Spleen (tissue), 11 donors: ENCODE data around the gene GCH1. TPM values are rescaled to one million over a fixed set of nuclear protein-coding genes. Genes with fewer than 3 reads are reported as not detected.
"Not testable (repeated sequence)": the region's sequence is repeated elsewhere in the genome, so short reads cannot be mapped to it uniquely, and the experiment has no call there.

Experiments used
- DNase-seq: peaks from one replicate; pipeline ENCODE4 v3.0.0-alpha.2; 2020
- H3K27ac ChIP-seq, 8 donors: fragments of 200-600 bp; sonication (generic) in 7 of 8; 1 replicate in 4 of 8; 2 replicates in 4 of 8; pipeline versions ENCODE4 v1.5.0 to v1.8.0; 2016 to 2021; ENCODE audit warnings: inconsistent platforms in 4 of 8, mild to moderate bottlenecking in 4 of 8, moderate library complexity in 1 of 8
- H3K27me3 ChIP-seq, 7 donors: fragments of 200-600 bp; sonication (generic) in 6 of 7; replicated peaks in 1 of 7; 1 replicate in 4 of 7; 2 replicates in 3 of 7; pipeline versions ENCODE4 v1.5.0 to v1.8.0; 2016 to 2021; ENCODE audit warnings: inconsistent platforms in 3 of 7, mild to moderate bottlenecking in 1 of 7
- H3K36me3 ChIP-seq, 6 donors: fragments of 200-600 bp; sonication (generic) in 5 of 6; 1 replicate in 4 of 6; 2 replicates in 2 of 6; pipeline versions ENCODE4 v1.5.0 to v1.8.0; 2016 to 2021; ENCODE audit warnings: inconsistent platforms in 2 of 6
- H3K4me1 ChIP-seq, 6 donors: fragments of 200-600 bp; sonication (generic) in 5 of 6; 1 replicate in 3 of 6; 2 replicates in 3 of 6; pipeline versions ENCODE4 v1.5.0 to v1.8.0; 2016 to 2021; ENCODE audit warnings: inconsistent platforms in 3 of 6
- H3K4me3 ChIP-seq, 8 donors: fragments of 200-600 bp; sonication (generic) in 7 of 8; 1 replicate in 4 of 8; 2 replicates in 4 of 8; pipeline versions ENCODE4 v1.5.0 to v1.8.0; 2016 to 2021; ENCODE audit warnings: inconsistent platforms in 4 of 8, mild to moderate bottlenecking in 4 of 8, moderate library complexity in 2 of 8
- H3K9me3 ChIP-seq, 8 donors: fragments of 200-600 bp; sonication (generic) in 7 of 8; 1 replicate in 4 of 8; 2 replicates in 4 of 8; pipeline versions ENCODE4 v1.5.0 to v1.8.0; 2016 to 2021; ENCODE audit warnings: inconsistent platforms in 4 of 8
- POLR2A ChIP-seq, 3 donors: fragments of 450-650 bp; IDR thresholded peaks; one replicate each; pipeline ENCODE4 v1.5.1; 2017; ENCODE audit warnings: antibody characterized with exemption in 3 of 3, mild to moderate bottlenecking in 1 of 3
- POLR2AphosphoS5 ChIP-seq, 3 donors: sonication (generic); formaldehyde crosslinking; IDR thresholded peaks; one replicate each; pipeline ENCODE4 v1.5.1; 2017; ENCODE audit warnings: antibody characterized with exemption in 3 of 3
- WGBS, 5 donors: extraction: QIAGEN DNeasy Blood & Tissue Kit in 3 of 5; methylation state at CpG; one replicate each; pipeline versions ENCODE4 v1.1.5 to v1.1.7; 2013 to 2018; 5-methylcytosine and 5-hydroxymethylcytosine counted together
- intact Hi-C: fragments of 100-400 bp; cut with DNase I; formaldehyde crosslinking; loops from one replicate; pipeline ENCODE4 v1.15.0; 2023; ENCODE audit warnings: low total_unique reads
- polyA plus RNA-seq, 3 donors: library from polyadenylated mRNA; stranded (reverse); fragments of 200-250 nt; gene quantifications; one replicate each; pipeline ENCODE4 v1.2.1, GENCODE V29; 2013
- total RNA-seq, 7 donors: library from RNA; depleted of rRNA in 3 of 7; stranded (reverse); fragments of >200 nt in 3 of 7; fragmentation: NEBNext Ultra II Directional in 4 of 7; extraction: Animal tissue kit (Norgen Biotek cat#: 25700) in 4 of 7; gene quantifications; one replicate each; pipeline versions ENCODE4 v1.1.0 to v1.2.1, GENCODE V29; 2016 to 2021
- TF ChIP-seq, protein P1 (sequence below), 11 experiments: fragments of 200-600 bp in 7 of 11; fragments of 450-650 bp in 4 of 11; sonication (generic) in 4 of 11; IDR thresholded peaks in 8 of 11; conservative IDR thresholded peaks in 3 of 11; 1 replicate in 7 of 11; 2 replicates in 4 of 11; pipeline versions ENCODE4 v1.4.0 to v1.8.0; 2016 to 2021; ENCODE audit warnings: antibody characterized with exemption in 11 of 11, inconsistent platforms in 4 of 11, mild to moderate bottlenecking in 1 of 11
- donor health status: healthy with polysubstance abuse.
- donor health status: DM: no; HTN: no; CAD: no; lungs with moderate emphysema.
- donor health status: DM: no; HTN: no; CAD: no.
- donor health status: Bipolar disorder and iron deficiency.
- donor health status: healthy.
- donor health status: DM: no; HTN: no; CAD: no.
- donor health status: DM: yes; HTN: yes; CAD: no.

GCH1 gene
- total and polyA plus RNA-seq, 10 donors = 11.2 to 23.3 (median 20.3) TPM

DNA sequence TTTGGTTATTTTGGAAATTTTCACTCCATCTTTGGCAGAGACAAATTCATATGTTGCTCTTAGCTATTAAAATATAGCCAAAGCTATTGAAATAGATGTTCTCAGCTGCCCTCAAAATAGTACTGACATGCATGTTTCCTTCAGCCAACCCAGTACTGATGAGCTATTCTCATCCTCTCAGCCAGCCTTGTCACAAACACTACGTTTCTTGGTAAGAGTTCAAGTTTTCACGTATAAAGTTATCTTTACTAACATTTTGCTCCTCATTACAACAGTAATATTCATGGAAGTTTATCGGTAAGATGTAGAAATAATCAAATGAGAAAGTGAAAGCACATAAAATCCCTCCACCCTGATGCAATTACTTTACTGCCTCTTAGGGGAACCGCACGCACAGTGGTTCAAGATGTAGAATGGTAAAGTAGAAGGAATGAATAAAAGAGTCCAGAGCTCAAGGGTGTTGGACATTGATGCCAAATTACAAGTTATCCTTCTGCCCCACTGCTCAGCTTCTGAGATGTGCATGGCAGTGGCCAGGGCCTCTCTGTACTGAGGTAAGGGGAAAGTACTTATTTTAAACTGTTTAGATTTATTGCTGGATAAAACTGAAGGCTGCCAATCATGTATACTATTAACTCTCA is 20.7 kb downstream of the GCH1 start:
- Histone ChIP-seq H3K36me3 (peaks cover 0 to 4% (median 0%) of the 10 kb centered on the region in 6 donors), H3K9me3 (no peaks in the 10 kb centered on the region), H3K27ac (peak overlapping the region; percentile 67 to 94 (median 88)), H3K27me3 (no peaks in the 10 kb centered on the region), H3K4me1 (peaks cover 6 to 51% (median 23%) of the 10 kb centered on the region in 6 donors), H3K4me3 (peak overlapping the region; percentile 22 to 66 (median 35))
- 0 to 5% (median 1%) methylated on average over 5 of the region's 5 CpGs for WGBS, 5 donors
- intact Hi-C loops = no loop called here
- TF ChIP-seq POLR2A (IDR thresholded peaks at IDR 0.05) = no peak
- TF ChIP-seq, protein P1, sequence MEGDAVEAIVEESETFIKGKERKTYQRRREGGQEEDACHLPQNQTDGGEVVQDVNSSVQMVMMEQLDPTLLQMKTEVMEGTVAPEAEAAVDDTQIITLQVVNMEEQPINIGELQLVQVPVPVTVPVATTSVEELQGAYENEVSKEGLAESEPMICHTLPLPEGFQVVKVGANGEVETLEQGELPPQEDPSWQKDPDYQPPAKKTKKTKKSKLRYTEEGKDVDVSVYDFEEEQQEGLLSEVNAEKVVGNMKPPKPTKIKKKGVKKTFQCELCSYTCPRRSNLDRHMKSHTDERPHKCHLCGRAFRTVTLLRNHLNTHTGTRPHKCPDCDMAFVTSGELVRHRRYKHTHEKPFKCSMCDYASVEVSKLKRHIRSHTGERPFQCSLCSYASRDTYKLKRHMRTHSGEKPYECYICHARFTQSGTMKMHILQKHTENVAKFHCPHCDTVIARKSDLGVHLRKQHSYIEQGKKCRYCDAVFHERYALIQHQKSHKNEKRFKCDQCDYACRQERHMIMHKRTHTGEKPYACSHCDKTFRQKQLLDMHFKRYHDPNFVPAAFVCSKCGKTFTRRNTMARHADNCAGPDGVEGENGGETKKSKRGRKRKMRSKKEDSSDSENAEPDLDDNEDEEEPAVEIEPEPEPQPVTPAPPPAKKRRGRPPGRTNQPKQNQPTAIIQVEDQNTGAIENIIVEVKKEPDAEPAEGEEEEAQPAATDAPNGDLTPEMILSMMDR (IDR thresholded peaks at IDR 0.05 in 8 of 11, conservative IDR thresholded peaks at IDR 0.05 in 3 of 11) = no peak
- TF ChIP-seq POLR2AphosphoS5 (IDR thresholded peaks at IDR 0.05) = no peak
- no peak for DNase-seq

DNA sequence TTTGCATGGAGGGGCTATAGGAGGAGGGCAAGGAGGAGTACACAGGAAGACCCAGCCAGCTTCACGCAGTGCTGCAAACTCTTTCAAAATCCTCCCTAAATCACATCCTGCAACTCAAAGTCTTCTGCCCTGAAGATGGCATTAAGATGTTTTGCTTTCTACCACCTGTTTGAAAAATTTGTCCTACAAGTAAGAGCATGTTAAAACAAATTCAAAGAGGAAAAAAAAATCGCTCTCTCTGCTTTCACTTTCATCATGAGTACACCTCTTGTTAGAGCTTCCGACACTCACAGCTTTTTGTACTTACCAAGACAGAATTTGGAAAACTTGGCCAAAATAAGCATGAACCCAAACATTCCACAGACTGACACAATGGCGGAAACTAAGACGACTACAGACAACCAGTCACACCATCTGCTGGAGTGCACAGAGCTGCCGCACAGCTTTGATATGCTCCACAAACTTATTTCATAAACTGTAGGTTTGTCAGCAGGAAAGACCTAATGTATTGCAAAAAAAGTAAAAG is 21.3 kb downstream of the GCH1 start:
- no peak for TF ChIP-seq POLR2AphosphoS5 (IDR thresholded peaks at IDR 0.05)
- TF ChIP-seq, protein P1 (IDR thresholded peaks at IDR 0.05 in 8 of 11, conservative IDR thresholded peaks at IDR 0.05 in 3 of 11) = no peak
- no peak for TF ChIP-seq POLR2A (IDR thresholded peaks at IDR 0.05)

DNA sequence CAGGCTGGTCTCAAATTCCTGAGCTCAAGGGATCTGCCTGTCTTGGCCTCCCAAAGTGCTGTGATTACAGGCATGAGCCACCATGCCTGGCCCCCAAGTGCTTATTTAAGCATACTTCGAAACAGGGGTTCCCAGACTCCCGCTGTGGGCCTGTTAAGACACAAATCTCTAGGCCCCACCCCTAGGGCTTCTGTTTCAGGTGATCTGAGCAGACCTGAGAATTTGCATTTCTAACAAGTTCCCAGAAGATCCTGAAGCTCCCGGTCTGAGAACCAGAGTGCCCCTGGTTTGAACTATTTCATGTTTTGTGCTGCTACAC is 25.0 kb downstream of the GCH1 start:
- H3K36me3 ChIP-seq = no peaks in the 10 kb centered on the region
- H3K4me3 ChIP-seq = no peak overlapping the region
- intact Hi-C loops = no loop called here
- TF ChIP-seq POLR2AphosphoS5 (IDR thresholded peaks at IDR 0.05) = no peak
- TF ChIP-seq, protein P1 (IDR thresholded peaks at IDR 0.05 in 8 of 11, conservative IDR thresholded peaks at IDR 0.05 in 3 of 11) = no peak
- no peak for TF ChIP-seq POLR2A (IDR thresholded peaks at IDR 0.05)
- DNase-seq = no peak
- H3K9me3 ChIP-seq = no peaks in the 10 kb centered on the region
- H3K27ac ChIP-seq = peak overlapping the region in 7 of 8 donors; percentile 46 to 81 (median 52)
- no peaks in the 10 kb centered on the region for H3K27me3 ChIP-seq
- peaks cover 6 to 40% (median 20%) of the 10 kb centered on the region in 6 donors for H3K4me1 ChIP-seq
- 89 to 95% (median 91%) methylated on average over 3 of the region's 3 CpGs for WGBS, 5 donors

More for the DNA sequence above, 21.3 kb downstream of the GCH1 start:
- H3K36me3 ChIP-seq = peaks cover 0 to 4% (median 0%) of the 10 kb centered on the region in 6 donors
- no peak for DNase-seq
- 0 to 3% (median 1%) methylated on average over 6 of the region's 6 CpGs for WGBS, 5 donors
- H3K4me3 ChIP-seq = peak overlapping the region; percentile 22 to 66 (median 35)
- peaks cover 6 to 51% (median 21%) of the 10 kb centered on the region in 6 donors for H3K4me1 ChIP-seq
- H3K9me3 ChIP-seq = no peaks in the 10 kb centered on the region
- intact Hi-C loops = no loop called here
- peak overlapping the region; percentile 67 to 94 (median 88) for H3K27ac ChIP-seq
- H3K27me3 ChIP-seq = no peaks in the 10 kb centered on the region

DNA sequence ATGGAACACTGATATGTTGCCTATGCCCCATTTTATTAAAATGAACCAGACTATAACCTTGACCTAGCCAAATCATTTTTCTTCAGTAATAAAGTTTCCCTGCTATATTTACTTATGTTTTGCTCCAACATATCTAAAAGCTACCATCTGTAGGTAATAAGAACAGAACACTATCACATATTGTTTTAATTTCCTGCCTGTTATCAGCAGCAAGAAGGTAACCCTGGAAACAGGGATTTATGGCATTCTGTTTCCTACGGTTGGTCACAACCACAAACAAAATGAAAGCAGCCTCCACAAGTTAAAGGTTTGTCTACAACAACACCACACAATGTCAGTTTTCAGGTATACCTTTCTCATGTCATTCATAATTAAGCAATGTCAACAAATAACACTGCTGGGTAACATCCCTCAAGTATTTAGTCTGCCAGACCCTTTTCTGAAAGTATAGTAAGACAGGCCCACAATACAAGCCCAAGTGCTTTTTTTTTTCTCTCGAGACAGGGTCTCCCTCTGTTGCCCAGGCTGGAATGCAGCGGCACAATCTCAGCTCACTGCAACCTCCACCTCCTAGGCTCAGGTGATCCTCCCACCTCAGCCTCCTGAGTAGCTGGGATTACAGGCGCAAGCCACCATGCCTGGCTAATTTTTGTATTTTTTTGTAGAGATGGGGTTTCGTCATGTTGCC is 25.5 kb downstream of the GCH1 start:
- TF ChIP-seq POLR2A (IDR thresholded peaks at IDR 0.05) (peak in 1 of 3 donors; percentile 11), POLR2AphosphoS5 (IDR thresholded peaks at IDR 0.05) (peak in 1 of 3 donors; percentile 26)
- TF ChIP-seq, protein P1 (IDR thresholded peaks at IDR 0.05 in 8 of 11, conservative IDR thresholded peaks at IDR 0.05 in 3 of 11) = no peak
- Histone ChIP-seq H3K36me3 (no peaks in the 10 kb centered on the region), H3K4me3 (no peak overlapping the region), H3K4me1 (peaks cover 4 to 35% (median 15%) of the 10 kb centered on the region in 6 donors), H3K27ac (peak overlapping the region in 7 of 8 donors; percentile 46 to 81 (median 52)), H3K27me3 (no peaks in the 10 kb centered on the region), H3K9me3 (no peaks in the 10 kb centered on the region)
- no peak for DNase-seq
- 68 to 73% (median 69%) methylated on average over 5 of the region's 5 CpGs for WGBS, 5 donors
- intact Hi-C loops = no loop called here

DNA sequence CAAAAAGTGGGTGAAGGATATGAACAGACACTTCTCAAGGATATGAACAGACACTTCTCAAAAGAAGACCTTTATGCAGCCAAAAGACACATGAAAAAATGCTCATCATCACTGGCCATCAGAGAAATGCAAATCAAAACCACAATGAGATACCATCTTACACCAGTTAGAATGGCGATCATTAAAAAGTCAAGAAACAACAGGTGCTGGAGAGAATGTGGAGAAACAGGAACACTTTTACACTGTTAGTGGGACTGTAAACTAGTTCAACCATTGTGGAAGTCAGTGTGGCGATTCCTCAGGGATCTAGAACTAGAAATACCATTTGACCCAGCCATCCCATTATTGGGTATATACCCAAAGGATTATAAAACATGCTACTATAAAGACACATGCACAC is 27.0 kb downstream of the GCH1 start:
- intact Hi-C loops, H3K27me3 ChIP-seq, H3K36me3 ChIP-seq, H3K27ac ChIP-seq, DNase-seq, H3K4me3 ChIP-seq, H3K9me3 ChIP-seq: not testable (repeated sequence)
- WGBS, 5 donors = 87 to 100% (median 98%) methylated on average over 1 to 2 of the region's 2 CpGs
- peaks cover 0 to 20% (median 6%) of the 10 kb centered on the region in 6 donors for H3K4me1 ChIP-seq
